HG03280 (cell line): ENCODE measurements around the gene POLD1.
A peak's percentile ranks its signal among the peaks of the same experiment; 100 is the strongest.

Experiments used
- ATAC-seq: cut with Tn5 transposase; IDR thresholded peaks from one replicate; pipeline ENCODE4 v1.9.1; 2021; ENCODE audit warnings: mild to moderate bottlenecking, moderate library complexity; ENCODE audit not compliant: unreplicated experiment

The POLD1 gene

DNA sequence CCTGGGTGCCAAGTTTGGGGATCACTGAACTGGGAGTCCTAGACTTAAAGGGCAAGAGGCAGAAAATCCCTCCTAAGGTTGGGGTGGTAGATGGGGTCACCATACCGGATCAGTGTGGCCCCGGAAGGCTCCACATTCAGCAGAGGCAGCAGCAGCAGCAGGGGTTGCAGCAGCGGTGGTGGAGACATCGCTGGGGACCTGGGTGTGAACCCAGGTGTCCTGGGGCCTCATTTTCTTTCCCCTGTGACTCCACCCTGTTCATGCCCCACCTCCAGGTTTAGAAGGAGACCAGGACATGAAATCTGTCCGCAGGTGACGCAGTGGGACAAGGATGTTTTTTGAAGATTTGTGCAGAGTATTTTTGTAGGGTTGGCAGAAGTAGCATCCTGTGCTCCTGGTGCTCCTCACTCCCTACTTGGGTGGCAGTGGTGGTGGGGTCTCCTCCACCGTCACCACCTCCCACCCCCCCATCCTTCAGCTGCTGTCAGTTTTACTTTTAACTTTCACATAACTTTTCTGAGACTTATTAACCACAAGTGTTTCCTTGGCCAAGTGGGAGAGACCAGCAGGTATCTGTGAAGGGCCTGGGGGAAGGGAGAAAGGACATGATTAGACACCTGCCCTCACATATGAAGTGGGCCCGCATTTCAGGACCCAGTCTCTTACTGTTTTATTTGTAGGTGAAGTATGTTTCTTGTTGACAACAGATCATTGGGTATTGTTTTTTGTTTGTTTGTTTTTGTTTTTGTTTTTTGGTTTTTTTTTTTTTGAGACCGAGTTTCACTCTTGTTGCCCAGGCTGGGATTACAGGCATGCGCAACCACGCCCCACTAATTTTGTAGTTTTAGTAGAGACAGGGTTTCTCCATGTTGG lies 18.5 kb upstream of the POLD1 start, which contains the start of gene NAPSA:
NAPSA (minus strand) TSS at position 206 of the 873 bp plus-strand sequence; CDS start at position 188, 18 bp downstream.
- ATAC-seq: no peak

DNA sequence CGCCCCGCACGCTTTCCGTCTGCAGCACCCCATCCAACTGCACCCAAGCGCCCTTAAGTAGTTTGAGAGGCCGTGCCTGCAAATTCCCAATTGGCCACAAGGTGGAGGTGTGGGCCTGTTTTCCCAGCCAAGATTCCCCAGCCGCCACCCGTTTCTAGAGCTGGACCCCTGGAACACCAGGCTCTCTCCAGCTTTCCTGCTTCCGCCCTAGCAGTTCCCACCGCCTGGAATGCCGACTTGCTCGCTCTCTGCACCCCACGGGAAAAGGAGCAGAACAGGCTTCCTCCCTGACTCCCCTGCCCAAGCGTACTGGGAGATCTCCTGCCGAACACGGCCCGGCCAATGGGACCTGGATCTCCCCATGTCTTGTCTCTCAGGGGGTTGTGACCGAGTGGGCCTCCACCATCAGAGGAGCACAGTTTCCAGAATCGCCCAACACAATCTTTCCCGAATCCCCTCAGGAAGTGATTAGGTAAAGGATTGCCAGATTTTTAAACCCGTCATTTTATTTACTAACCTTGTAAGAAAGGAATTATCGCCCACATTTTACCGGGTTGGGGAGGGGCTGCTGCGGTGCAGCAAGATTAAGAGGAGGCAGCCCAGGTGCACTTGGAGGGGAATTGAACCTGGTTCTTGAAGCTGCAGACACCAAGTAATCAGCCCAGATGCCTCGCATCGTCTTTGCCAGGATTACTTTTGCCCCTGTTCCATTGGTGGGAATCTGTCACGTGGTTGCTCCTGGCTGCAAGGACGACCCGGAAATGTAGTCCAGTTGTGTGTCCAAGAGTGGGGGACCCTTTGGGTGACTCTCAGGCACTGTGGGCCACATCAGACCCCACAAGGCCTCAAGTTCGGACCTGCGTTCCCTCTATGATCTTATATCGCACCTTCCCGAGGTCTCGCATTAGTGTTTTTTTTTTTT lies 15.2 kb upstream of the POLD1 start:
- ATAC-seq: no peak

DNA sequence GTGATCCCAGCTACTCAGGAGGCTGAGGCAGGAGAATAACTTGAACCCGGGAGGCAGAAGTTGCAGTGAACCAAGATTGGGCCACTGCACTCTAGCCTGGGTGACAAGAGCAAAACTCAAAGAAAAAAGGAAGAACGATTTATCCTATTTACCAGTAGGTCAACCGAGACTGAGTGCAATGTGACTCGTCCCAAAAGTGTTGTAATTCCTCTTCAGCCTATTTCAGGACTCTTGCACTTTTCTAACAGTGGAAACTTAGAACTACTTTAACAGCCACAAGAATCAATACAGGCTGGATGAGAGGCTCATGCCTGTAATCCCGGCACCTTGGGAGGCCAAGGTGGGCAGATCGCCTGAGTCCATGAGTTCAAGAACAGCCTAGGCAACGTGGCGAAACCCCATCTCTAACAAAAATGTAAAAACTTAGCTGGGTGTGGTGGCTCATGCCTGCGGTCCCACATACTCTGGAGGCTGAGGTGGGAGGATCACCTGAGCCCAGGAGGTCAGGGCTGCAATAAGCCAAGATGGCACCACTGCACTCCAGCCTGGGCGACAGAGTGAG lies 12.2 kb upstream of the POLD1 start:
- ATAC-seq: no peak

DNA sequence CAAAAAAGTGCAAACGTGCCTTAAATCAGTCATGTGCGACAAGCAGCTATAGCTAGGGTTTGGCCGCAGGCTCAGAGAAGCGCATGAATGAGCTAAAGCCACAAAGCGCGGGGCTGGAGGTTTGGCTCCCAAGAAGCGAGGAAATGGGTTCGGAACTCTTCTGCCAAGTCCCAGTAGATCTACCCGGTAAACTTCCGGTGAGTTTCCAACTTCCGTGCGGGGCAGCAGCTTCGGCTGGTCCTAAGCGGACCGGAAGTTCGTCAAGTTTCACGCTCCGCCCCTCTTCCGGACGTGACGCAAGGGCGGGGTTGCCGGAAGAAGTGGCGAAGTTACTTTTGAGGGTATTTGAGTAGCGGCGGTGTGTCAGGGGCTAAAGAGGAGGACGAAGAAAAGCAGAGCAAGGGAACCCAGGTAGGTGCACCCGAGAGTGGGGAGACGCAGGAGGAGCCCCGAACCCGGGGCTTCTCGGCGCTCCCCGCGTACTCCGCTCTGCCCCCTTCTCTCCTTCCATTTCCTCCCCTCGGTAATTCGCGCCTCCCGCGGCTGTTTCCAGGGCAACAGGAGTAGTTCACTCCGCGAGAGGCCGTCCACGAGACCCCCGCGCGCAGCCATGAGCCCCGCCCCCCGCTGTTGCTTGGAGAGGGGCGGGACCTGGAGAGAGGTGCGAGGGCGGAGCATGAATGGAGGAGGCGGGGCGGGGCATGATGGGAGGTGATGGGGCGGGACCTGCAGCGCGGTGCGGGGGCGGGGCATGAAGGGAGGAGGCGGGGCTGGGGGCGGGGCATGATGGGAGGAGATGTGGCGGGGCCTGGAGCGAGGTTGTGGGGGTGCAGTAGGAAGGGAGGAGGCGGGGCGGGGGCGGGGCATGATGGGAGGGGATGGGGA lies 7.7 kb upstream of the POLD1 start, which contains the start of gene NR1H2:
NR1H2 (plus strand) TSS at position 292 of the 885 bp plus-strand sequence. CDS start 1,149 bp downstream, outside the sequence.
- peak; percentile 86 for ATAC-seq

DNA sequence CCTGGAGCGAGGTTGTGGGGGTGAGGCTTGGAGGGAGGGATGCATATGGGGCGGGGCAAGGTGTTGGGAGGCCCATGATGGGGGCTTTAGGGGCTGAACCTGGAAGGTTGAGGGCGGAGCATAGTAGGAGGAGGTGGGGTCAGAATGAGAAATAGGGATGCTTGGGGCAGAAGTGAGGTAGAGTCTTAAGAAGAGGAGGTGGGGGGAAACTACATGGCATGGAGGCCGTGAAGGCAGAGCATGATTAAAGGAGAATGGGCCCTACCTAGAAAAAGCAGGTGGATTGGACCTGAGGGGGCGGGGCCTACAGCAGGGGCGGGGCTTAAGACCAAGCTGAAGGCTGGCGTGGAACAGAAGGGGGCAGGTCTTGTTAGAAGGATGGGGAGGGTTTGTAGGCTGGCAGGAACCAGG lies 7.1 kb upstream of the POLD1 start:
- peak; percentile 22 for ATAC-seq

DNA sequence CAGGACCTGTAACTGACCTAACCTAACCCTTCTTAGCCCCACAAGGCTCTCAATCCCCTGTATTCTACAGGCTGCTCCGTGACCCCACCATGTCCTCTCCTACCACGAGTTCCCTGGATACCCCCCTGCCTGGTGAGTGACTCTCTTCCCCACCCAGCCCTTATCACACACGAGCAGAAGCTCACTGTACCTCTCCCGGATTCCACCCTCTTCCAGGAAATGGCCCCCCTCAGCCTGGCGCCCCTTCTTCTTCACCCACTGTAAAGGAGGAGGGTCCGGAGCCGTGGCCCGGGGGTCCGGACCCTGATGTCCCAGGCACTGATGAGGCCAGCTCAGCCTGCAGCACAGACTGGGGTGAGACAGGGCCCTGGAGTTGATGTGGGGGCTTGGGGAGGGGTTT lies 6.6 kb upstream of the POLD1 start:
- ATAC-seq: no peak

DNA sequence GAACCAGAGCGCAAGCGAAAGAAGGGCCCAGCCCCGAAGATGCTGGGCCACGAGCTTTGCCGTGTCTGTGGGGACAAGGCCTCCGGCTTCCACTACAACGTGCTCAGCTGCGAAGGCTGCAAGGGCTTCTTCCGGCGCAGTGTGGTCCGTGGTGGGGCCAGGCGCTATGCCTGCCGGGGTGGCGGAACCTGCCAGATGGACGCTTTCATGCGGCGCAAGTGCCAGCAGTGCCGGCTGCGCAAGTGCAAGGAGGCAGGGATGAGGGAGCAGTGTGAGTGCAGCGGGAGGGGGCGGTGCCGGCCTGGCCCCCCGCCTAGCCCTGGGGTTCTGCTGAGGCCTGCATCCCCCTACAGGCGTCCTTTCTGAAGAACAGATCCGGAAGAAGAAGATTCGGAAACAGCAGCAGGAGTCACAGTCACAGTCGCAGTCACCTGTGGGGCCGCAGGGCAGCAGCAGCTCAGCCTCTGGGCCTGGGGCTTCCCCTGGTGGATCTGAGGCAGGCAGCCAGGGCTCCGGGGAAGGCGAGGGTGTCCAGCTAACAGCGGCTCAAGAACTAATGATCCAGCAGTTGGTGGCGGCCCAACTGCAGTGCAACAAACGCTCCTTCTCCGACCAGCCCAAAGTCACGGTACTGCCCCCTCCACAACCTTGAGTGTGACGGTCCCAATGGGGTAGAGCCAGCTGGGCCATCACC lies 5.8 kb upstream of the POLD1 start:
- ATAC-seq: no peak

DNA sequence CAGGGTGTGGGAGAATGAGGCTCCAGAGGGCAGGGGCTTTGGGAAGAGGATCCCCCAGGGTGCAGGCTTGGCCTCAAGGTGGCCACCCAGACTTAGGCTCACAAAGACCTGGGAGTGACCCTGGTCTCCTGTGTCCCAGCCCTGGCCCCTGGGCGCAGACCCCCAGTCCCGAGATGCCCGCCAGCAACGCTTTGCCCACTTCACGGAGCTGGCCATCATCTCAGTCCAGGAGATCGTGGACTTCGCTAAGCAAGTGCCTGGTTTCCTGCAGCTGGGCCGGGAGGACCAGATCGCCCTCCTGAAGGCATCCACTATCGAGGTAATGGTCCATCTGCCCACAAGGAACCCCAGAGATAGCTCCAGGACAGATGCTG lies 5.3 kb upstream of the POLD1 start:
- no peak for ATAC-seq

DNA sequence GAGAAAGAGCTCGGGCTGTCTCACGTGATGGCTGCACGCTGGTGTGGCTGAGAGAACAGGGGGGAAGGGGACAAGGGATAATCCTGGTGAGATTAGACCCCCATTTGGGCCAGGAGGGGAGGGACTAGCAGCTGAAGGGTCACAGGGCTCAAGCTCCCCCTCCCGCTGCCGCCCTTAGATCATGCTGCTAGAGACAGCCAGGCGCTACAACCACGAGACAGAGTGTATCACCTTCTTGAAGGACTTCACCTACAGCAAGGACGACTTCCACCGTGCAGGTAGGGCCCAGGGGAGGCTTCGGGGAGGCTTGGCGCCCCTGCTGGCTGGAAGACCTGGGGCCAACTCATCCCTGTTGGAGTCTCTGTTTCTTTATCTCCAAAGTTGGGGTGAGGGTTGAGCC lies 4.5 kb upstream of the POLD1 start:
- ATAC-seq: no peak

DNA sequence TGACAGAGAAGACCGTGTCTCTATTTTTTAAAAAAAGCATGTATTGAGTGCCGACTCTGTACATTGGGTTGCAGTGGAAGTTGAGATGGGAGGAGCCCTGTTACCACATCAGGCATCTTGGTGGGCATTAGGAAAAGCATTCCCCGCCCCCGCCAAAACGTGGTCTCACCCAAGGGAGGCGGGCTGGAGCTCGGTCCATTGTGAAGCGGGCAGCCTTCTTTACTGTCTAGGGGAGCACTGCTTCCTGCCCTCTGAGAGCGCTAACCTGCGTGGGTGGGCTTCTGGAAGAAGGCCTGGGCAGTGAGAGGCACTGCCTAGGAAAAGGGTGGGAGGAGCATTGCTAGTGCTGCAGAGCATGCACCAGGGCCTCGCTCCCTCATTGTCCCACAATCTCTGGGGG lies 4.0 kb upstream of the POLD1 start:
- no peak for ATAC-seq

DNA sequence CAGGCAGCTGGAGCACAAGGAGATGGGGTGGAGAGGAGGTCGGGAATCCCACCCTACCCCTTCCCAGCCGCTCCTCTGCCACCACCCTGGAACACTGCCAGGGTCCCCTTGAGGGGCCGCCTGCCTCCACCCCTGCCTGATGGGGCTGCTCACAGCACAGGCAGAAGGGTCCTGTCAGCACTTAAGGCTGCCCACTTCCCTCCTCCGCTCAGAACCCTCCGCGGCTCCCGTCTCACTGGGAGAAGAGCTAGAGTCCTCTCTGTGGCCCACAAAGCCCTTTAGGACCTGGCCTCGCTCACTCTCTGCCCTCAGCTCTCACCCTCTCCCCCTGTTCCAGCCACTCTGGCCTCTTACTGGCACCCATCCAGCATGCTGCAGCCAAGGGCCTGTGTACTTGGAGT lies 3.4 kb upstream of the POLD1 start:
- no peak for ATAC-seq

DNA sequence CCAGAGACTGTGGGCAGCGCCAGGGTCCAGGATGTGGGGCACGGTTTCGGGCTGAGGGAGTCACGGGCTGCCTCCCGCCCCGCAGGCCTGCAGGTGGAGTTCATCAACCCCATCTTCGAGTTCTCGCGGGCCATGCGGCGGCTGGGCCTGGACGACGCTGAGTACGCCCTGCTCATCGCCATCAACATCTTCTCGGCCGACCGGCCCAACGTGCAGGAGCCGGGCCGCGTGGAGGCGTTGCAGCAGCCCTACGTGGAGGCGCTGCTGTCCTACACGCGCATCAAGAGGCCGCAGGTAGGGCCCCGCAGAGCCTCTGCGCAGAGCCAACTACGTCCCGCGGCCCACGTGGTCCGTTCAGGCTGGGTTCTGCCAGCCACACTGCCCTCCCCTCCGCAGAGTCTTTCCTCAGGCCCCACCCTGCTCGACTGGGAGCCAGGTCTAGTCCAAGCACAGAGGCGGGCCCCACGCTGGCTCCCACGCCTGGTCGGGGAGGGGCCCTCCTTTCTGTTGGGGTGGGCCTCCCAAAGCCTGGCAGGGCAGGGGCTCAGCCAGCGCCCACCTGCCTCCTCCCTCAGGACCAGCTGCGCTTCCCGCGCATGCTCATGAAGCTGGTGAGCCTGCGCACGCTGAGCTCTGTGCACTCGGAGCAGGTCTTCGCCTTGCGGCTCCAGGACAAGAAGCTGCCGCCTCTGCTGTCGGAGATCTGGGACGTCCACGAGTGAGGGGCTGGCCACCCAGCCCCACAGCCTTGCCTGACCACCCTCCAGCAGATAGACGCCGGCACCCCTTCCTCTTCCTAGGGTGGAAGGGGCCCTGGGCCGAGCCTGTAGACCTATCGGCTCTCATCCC lies 2.0 kb upstream of the POLD1 start:
- no peak for ATAC-seq

DNA sequence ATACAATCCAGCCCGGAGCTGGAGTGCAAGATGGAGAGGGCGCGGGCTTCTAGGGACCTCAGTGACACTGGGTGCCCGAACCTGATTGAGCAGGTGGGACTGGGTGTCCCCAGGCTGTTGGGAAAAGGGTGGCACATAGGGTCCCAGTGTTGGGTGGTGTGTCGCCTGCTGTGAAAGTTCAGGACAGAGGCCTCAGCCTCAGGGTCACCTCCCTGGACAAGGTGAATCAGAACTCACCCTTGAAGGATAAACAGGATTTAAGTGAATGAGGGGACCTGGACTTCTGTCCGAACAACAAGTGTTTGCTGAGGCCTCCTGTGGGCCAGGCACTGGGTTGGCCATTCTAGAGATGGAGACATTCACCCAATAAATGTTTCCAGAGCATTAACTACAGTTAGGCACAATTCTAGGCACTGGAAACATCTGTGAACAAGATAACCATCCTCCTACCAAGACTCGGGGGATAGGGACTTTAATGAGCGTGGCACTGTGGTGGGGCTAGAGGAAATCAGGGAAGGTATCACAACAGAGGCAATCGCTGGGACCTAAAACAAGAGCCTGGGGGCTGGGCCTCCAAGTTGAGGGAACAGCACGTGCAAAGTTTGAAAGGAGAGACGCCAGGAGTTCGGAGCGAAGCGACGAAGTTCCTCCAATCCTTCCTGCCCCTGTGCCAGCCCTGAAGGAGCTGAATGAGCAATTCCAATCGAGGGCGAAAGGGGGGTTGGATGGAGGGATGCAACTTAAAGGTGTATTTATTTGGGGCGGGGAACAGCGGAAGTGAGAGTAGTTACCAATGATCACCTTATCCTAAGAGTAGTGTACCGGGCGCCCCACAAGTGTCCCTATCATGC lies 921 bp upstream of the POLD1 start:
- no peak for ATAC-seq

DNA sequence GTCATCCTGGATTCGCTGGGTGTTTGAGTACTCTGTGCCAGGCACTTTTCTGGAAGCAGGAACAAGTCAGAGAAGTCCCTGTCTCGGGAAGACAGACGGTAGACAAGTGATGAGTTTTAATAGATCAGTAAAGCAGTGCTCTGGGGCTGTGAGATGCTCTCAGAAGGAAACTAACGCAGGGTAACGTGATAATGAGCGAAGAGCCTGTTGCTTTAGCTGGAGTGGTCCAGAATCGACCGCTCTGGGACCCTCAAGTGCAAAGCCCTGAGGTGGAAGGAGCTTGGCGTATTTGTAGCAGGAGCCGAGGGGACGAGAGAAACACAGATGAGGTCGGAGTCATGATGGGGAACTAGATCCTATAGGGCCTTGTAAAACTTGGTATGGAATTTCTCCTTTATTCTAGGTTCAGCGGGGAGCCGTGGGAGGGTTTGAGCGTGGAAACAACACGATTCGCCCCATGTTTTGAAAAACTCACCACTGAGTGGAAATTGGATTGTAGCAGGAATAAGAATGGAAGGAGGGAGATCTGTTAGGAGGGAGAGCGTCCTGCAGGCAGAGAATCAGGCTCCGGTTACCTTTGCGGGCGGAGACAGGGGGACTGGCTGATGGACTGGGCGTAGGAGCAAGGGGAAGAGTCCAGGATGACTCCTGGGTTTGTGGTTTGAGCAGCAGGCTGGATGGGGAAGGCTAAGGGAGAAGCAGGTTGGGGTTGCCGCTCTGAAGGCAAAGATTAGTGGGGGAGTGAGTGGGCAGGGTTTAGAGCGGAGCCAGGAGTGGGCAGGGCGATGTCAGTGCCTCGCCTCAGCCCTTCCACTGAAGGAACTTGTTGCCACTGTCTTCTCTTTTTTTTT lies 763 bp downstream of the POLD1 start:
- ATAC-seq: no peak

DNA sequence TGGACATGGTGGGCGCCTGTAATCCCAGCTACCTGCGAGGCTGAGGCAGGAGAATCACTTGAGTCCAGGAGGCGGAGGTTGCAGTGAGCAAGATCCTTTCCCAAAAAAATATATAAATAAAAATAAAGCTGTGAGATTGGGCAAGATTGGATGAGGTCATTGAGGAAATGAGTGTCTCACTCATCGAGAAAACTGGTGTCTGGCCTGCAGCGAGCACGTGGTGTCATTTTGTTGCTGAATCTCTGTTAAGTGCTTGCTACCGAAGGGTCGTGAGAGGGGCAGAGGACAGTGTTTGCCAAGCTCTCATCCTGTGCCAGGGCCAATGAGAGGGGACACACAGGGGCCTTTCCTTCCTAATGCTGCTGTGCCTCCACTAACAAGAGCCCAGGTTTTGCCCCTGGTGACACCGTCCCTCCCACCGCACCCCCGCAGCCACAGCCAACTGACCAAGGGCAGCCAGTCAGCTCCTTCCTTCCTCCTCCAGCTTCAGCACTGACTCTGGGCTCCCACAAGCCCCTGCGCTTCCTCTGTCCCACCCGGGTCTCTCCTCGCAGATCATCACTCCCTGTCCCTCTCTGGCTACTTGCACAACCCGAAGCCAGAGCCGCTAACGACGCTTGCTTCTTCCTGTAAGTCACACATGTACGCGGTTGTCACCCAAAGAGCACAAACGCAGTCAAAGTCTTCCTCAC lies 3.2 kb downstream of the POLD1 start:
- no peak for ATAC-seq

DNA sequence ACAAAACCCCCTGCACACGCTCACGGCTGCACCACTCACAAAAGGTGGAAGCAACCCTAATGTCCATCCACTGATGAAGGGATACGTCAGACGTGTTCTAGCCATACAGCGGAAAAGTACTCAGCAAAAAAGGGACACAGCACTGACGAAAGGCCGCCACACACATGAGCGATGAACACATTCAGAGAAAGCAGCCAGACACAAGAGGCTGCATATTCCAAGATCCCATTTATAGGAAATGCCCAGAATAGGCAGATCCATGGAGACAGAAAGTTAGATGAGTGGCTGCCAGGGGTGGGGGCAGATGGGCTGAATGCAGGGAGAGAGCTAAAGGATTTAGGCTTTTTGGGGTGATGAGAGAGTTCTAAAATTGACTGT lies 3.7 kb downstream of the POLD1 start:
- ATAC-seq: no peak
